Measurements from ENCODE around the gene PLXNA1.

Gene PLXNA1

GRCh38 chr3:126988451-126989021 is 5.6 kb downstream of the PLXNA1 start:
- DNase-seq: no peak

GRCh38 chr3:126989316-126990023 is 6.6 kb downstream of the PLXNA1 start:
- no peak for DNase-seq

DNA sequence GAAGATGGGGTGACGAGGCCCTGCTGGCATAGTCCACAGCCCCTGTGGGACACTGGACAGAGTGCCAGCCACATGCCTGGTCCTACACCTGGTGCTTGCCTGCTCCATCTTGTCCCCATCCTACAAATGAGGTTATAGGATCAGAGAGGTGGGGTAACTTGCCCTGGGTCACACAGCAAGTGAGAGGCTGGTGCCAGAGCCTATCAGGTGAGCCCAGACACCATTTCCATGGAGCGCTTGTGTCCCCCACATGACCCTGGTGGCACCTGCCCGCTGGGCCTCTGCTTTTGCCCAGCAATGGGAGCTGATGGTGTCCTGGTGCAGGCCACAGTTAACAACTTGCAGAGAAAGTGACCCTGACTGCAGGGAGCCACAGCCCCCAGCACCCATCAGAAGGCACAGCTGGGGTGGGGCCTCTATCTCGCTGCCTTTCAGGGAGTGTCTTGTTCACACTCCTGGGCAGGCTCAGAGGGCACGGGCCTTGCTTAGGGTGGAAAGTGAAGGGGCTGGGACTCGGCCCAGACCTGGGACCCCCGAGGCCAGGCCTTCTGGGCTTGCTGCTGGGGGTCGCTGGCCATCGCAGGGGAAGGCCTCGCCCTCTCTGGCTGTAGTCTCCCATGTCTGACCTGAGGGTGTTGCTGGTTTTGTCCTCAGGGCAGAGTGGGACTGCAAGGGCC is 7.2 kb downstream of the PLXNA1 start:
- DNase-seq: no peak

DNA sequence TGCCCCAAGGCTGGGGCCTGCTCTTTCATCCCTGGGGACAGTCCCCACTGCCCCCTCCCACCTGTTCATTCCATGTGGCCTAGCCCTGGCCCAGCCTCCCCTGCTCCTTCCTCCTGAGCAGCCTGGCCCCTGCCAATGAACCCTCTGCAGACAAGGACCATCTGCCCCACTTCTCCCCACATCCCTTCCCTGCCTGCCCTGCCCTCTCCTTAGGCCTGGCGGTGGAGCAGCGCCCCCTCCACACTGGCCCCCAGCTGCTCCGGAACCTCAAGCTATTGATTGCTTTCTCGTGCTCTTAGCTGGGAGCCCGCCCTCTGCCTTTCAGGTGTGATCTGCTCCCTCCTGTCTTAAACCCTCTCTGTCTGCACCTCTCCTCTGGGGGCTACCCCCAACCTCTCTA is 8.0 kb downstream of the PLXNA1 start:
- no peak for DNase-seq

DNA sequence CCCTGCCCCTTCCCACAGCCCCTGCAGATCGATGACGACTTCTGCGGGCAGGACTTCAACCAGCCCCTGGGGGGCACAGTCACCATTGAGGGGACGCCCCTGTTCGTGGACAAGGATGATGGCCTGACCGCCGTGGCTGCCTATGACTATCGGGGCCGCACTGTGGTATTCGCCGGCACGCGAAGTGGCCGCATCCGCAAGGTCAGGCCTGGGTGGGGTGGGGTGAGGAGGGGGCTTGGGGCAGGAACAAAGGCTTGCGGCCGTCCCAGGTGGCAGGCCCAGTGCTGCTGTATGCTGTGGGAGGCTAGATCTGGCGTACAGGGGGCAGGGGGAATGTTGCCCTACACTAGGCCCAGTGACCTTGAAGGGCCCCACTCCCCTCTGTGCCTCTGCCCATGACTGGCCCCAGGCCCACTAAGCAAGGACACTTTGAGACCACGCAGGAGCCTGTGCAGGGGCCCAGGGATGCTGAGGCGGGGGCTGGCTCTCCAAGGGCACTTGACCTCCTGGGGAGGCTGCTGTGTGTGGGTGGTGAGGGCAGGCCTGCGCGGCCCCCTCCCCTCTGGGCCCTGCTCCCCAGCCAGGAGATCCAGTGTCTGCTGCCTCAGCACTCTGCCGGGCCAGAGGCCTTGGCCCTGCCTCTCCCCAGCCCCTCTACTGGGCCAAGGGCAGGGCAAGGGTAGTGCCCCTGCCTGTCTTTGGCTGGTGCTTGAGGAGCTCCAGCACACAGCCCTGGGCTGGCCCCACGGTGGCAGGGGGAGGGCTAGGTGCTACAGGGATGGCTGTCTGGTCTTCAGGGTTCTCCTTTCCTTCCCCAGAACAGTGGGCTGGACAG is 8.7 kb downstream of the PLXNA1 start:
- no peak for DNase-seq

- DNase-seq: no peak
Observed at GRCh38 chr3:126992216-126992615, 9.3 kb downstream of the PLXNA1 start.

DNA sequence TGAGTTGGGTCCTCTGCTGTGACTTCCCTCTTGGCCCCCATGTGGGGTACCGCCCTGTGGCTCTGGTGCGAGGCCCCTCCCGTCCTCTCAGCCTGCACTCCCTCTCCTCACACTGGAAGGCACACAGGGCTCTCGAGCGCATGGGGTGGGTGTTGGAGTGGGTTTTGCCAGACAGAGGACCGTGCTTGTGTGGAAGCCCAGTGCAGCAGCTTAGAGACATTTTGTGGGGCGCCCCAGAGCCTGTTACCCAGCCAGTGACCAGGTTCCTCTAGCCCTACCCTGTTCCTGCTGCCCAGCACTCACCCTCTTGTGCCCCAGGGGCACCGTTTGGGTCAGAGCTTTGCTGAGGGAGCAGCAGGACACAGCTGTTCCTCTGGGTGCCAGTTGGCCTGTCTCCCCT is 9.9 kb downstream of the PLXNA1 start:
- no peak for DNase-seq

- DNase-seq: no peak
Observed at GRCh38 chr3:126993436-126993835, 10.5 kb downstream of the PLXNA1 start.

- no peak for DNase-seq
Observed at GRCh38 chr3:126994661-126995245, 11.8 kb downstream of the PLXNA1 start.

DNA sequence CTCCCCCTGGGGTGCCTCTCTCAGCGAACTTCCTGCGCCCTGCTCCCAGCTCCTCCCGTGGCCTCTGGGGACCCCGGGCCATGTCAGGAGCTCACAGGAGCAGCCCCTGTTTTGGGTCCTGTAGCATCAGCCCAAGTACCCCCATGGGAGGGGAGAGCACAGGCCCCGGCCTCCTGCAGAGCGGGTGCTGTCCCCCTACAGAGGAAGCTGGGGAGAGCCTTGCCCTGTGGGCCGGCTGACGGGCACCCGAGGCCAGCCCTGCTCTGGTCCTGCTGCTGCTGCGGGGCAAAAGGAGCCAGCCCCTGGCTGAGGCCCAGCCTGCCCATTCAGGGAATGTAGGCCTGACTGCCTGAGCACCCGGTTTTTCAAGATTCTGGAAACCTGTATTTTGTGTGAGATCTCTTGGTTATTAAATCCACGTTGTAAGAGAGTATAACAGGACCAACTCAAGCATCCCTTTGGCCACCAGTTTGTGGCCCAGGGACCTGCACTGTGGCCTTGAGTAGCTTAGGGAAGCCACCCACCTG is 12.4 kb downstream of the PLXNA1 start:
- DNase-seq: no peak

- DNase-seq: no peak
Observed at GRCh38 chr3:126995926-126996512, 13.1 kb downstream of the PLXNA1 start.

- DNase-seq: no peak
Observed at GRCh38 chr3:126996905-126997304, 14.0 kb downstream of the PLXNA1 start.

DNA sequence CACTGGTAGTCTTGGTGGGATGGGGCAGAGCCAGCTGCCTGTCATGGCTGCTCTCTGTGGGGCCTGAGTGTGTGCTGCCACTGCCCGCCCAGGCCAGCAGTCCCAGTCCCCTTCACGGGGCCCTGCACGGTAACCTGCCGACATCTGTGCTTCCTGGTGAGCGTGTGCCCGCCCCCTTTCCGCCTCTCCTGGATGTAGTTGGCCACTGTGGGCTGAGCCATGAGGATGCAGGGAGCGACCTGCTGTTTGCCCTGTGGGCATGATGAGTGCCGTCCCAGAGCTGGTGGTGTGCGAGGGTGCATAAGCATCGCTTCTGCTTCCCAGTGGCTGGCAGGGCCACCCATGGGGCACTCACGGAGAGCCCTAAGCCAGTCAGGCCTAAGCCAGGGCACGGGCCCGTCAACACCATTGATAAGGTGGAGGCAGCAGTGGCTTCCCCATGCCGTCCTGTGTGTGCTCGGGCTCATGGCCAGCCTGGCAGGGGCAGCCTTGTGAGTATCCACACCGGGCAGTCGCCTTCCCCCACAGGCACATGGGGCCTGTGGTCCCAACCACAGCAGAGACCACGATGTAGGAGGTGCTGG is 14.6 kb downstream of the PLXNA1 start:
- no peak for DNase-seq

- DNase-seq: no peak
Observed at GRCh38 chr3:126998320-126998719, 15.4 kb downstream of the PLXNA1 start.

- no peak for DNase-seq
Observed at GRCh38 chr3:126998728-126999127, 15.8 kb downstream of the PLXNA1 start.

- DNase-seq: no peak
Observed at GRCh38 chr3:126999383-126999782, 16.5 kb downstream of the PLXNA1 start.

DNA sequence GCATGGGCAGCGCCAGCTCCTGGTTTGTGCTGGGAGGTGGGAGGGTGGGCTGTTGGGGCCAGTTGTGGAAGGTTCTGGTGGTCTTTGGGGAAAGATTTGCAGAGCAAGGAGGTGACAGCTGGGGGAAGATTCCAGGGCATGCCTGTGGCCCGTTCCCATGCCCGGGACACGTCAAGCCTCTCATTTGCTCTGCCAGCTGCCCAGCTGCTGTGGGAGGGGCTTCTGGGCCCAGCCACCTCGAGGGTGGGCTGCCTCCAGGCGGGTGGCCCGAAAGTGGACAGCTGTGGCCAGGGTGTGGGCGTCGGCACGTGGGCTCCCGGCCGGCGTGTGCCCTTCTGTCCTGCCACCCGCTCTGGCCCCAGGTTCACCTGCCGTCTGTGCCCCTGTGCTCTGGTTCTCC is 17.2 kb downstream of the PLXNA1 start:
- DNase-seq: no peak

- DNase-seq: no peak
Observed at GRCh38 chr3:127000761-127001160, 17.8 kb downstream of the PLXNA1 start.

GRCh38 chr3:127001486-127002194 is 18.7 kb downstream of the PLXNA1 start:
- no peak for DNase-seq

GRCh38 chr3:127002195-127003174 is 19.6 kb downstream of the PLXNA1 start:
- no peak for DNase-seq

Data from activated T-cell treated with anti-CD3 and anti-CD28 coated beads, Interleukin-2, amount 50 U/mL, for 1 hour (primary cell).